Vagina (tissue), 2 donors: ENCODE data around the gene SLC16A1.
"Not testable (repeated sequence)": the region's sequence is repeated elsewhere in the genome, so short reads cannot be mapped to it uniquely, and the experiment has no call there.

Source experiments
- CTCF ChIP-seq, 3 experiments: fragments of 450-650 bp in 2 of 3; fragments of 200-600 bp in 1 of 3; sonication (generic) in 1 of 3; IDR thresholded peaks; one replicate each; pipeline ENCODE4 v1.5.1; 2017 to 2019; ENCODE audit warnings: antibody characterized with exemption in 3 of 3, mild to moderate bottlenecking in 2 of 3, moderate library complexity in 2 of 3
- POLR2A ChIP-seq, 2 donors: fragments of 450-650 bp; IDR thresholded peaks; one replicate each; pipeline ENCODE4 v1.6.1; 2017; ENCODE audit warnings: antibody characterized with exemption in 2 of 2, mild to moderate bottlenecking in 2 of 2, moderate library complexity in 2 of 2

- not testable (repeated sequence) for TF ChIP-seq POLR2A, CTCF (IDR thresholded peaks at IDR 0.05)
These were observed 25.8 kb upstream of the SLC16A1 start for GRCh38 chr1:112981834-112982233.
